ENCODE results near the gene IRAK2. TPM values are rescaled to one million over a fixed set of nuclear protein-coding genes. Genes with fewer than 3 reads are reported as not detected.
"Not testable (repeated sequence)": the region's sequence is repeated elsewhere in the genome, so short reads cannot be mapped to it uniquely, and the experiment has no call there.

IRAK2 gene
- total RNA-seq, 1 experiment from 2014 or later = 0.34 TPM

DNA sequence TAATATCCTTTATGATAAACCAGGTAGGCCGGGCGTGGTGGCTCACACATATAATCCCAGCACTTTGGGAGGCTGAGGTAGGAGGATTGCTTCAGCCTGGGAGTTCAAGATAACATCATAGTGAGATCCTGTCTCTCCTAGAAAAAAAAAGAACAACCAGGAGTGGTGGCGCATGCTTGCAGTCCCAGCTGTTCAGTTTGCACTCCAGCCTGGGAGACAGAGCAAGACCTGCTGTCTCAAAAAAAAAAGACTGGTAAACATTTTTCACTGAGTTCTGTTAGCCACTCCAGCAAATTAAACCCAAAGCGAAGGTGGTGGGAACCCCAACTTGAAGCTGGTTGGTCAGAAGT, 9.6 kb upstream of the IRAK2 start:
- ChIA-PET POLR2A (ENCODE audit: low non-redundant PET) (no interaction called here), CTCF (no interaction called here)
- no TSS peak for BruUV-seq (replicated peaks)
- H3K27ac ChIP-seq (ENCODE audit: low read depth, low read length, poor library complexity, severe bottlenecking) = no peak overlapping the region
- TF ChIP-seq, protein P1, sequence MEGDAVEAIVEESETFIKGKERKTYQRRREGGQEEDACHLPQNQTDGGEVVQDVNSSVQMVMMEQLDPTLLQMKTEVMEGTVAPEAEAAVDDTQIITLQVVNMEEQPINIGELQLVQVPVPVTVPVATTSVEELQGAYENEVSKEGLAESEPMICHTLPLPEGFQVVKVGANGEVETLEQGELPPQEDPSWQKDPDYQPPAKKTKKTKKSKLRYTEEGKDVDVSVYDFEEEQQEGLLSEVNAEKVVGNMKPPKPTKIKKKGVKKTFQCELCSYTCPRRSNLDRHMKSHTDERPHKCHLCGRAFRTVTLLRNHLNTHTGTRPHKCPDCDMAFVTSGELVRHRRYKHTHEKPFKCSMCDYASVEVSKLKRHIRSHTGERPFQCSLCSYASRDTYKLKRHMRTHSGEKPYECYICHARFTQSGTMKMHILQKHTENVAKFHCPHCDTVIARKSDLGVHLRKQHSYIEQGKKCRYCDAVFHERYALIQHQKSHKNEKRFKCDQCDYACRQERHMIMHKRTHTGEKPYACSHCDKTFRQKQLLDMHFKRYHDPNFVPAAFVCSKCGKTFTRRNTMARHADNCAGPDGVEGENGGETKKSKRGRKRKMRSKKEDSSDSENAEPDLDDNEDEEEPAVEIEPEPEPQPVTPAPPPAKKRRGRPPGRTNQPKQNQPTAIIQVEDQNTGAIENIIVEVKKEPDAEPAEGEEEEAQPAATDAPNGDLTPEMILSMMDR (conservative IDR thresholded peaks at IDR 0.05; ENCODE audit: low read depth, low read length) = no peak
- no peak for TF ChIP-seq EZH2 (IDR thresholded peaks at IDR 0.05; ENCODE audit: borderline replicate concordance, low read depth, low read length, poor library complexity, severe bottlenecking)
- no peak overlapping the region for H3K4me3 ChIP-seq (ENCODE audit: low read depth, low read length, poor library complexity, severe bottlenecking)
- no peaks in the 10 kb centered on the region for H3K27me3 ChIP-seq (replicated peaks; ENCODE audit: insufficient read depth, low read depth, low read length, poor library complexity)
- no peaks in the 10 kb centered on the region for H3K9me3 ChIP-seq (ENCODE audit: low read depth, low read length, poor library complexity, severe bottlenecking)
- H3K4me1 ChIP-seq (ENCODE audit: insufficient read depth, low read length, poor library complexity, severe bottlenecking) = peaks cover 3% of the 10 kb centered on the region
- DNase-seq (ENCODE audit: low spot score) = no peak
- intact Hi-C loops (cut with micrococcal nuclease; ENCODE audit: unreplicated experiment) = no loop called here
- H3K36me3 ChIP-seq (ENCODE audit: insufficient read depth, low read length, poor library complexity, severe bottlenecking) = peaks cover 33% of the 10 kb centered on the region

DNA sequence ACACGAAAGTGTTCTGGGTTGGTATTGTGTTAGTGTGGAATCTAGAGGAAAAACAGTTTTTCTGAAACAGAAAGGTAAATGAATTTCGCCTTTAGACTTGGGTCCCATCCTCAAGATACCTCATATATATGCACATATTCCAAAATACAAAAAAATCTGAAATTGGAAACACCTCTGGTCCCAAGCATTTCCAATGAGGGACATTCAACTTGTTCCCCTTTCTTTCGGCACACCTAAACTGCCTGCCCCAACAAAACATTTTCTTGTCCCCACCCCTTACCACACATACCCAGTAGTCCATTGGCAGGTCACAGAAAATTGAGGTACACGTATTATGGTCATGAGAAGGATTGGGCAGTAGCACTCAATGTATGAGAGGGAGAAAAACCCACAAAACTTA, 9.1 kb upstream of the IRAK2 start:
- POLR2A ChIA-PET (ENCODE audit: low non-redundant PET) = no interaction called here
- no TSS peak for BruUV-seq (replicated peaks)

DNA sequence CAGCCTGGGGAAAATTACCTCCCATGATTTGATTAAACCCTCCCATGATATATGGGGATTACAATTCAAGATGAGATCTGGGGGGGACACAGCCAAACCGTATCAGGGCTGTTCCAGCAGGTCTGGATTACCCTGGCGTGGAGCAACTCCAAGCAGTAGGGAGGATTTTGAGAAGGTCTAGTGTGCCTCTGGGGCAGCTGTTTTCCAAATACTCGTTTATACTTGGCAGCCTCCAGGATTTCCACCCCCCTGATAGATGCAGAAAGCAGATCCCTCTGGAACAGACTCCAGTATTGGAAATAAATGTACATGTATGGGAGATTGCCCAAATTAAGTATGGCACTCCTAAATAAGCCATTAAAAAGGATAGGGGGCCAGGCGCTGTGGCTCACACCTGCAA, 7.7 kb upstream of the IRAK2 start:
- BruUV-seq (replicated peaks) = no TSS peak
- H3K4me1 ChIP-seq (ENCODE audit: insufficient read depth, low read length, poor library complexity, severe bottlenecking) = peaks cover 12% of the 10 kb centered on the region
- DNase-seq (ENCODE audit: low spot score) = no peak
- intact Hi-C loops (cut with micrococcal nuclease; ENCODE audit: unreplicated experiment) = no loop called here
- H3K27me3 ChIP-seq (replicated peaks; ENCODE audit: insufficient read depth, low read depth, low read length, poor library complexity) = no peaks in the 10 kb centered on the region
- TF ChIP-seq, protein P1 (conservative IDR thresholded peaks at IDR 0.05; ENCODE audit: low read depth, low read length) = no peak
- H3K36me3 ChIP-seq (ENCODE audit: insufficient read depth, low read length, poor library complexity, severe bottlenecking) = peaks cover 13% of the 10 kb centered on the region
- no peaks in the 10 kb centered on the region for H3K9me3 ChIP-seq (ENCODE audit: low read depth, low read length, poor library complexity, severe bottlenecking)
- H3K27ac ChIP-seq (ENCODE audit: low read depth, low read length, poor library complexity, severe bottlenecking) = no peak overlapping the region
- ChIA-PET CTCF (no interaction called here), POLR2A (ENCODE audit: low non-redundant PET) (no interaction called here)
- no peak overlapping the region for H3K4me3 ChIP-seq (ENCODE audit: low read depth, low read length, poor library complexity, severe bottlenecking)

More for the DNA sequence above, 9.1 kb upstream of the IRAK2 start:
- Histone ChIP-seq H3K27ac (ENCODE audit: low read depth, low read length, poor library complexity, severe bottlenecking) (no peak overlapping the region), H3K27me3 (replicated peaks; ENCODE audit: insufficient read depth, low read depth, low read length, poor library complexity) (no peaks in the 10 kb centered on the region), H3K4me3 (ENCODE audit: low read depth, low read length, poor library complexity, severe bottlenecking) (no peak overlapping the region), H3K4me1 (ENCODE audit: insufficient read depth, low read length, poor library complexity, severe bottlenecking) (peaks cover 7% of the 10 kb centered on the region), H3K36me3 (ENCODE audit: insufficient read depth, low read length, poor library complexity, severe bottlenecking) (peaks cover 27% of the 10 kb centered on the region), H3K9me3 (ENCODE audit: low read depth, low read length, poor library complexity, severe bottlenecking) (no peaks in the 10 kb centered on the region)
- DNase-seq (ENCODE audit: low spot score) = no peak
- CTCF ChIA-PET = no interaction called here
- intact Hi-C loops (cut with micrococcal nuclease; ENCODE audit: unreplicated experiment) = no loop called here
- no peak for TF ChIP-seq EZH2 (IDR thresholded peaks at IDR 0.05; ENCODE audit: borderline replicate concordance, low read depth, low read length, poor library complexity, severe bottlenecking)
- TF ChIP-seq, protein P1 (conservative IDR thresholded peaks at IDR 0.05; ENCODE audit: low read depth, low read length) = no peak

DNA sequence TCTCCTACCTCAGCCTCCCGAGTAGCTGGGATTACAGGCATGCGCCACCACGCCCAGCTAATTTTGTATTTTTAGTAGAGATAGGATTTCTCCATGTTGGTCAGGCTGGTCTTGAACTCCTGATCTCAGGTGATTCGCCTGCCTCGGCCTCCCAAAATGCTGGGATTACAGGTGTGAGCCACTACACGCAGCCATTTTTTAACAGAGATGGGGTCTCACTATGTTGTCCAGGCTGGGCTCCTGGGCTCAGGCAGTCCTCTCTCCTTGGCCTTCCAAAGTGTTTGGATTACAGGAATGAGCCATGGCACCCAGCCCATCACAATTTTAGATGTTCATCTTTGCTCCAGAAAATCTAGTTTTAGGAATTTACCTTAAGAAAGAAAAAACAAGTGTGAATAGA, 6.2 kb upstream of the IRAK2 start:
- POLR2A ChIA-PET (ENCODE audit: low non-redundant PET); CTCF ChIA-PET; BruUV-seq (replicated peaks): not testable (repeated sequence)

More for the DNA sequence above, 6.2 kb upstream of the IRAK2 start:
- H3K27ac ChIP-seq (ENCODE audit: low read depth, low read length, poor library complexity, severe bottlenecking); DNase-seq (ENCODE audit: low spot score); H3K4me3 ChIP-seq (ENCODE audit: low read depth, low read length, poor library complexity, severe bottlenecking); H3K9me3 ChIP-seq (ENCODE audit: low read depth, low read length, poor library complexity, severe bottlenecking); H3K27me3 ChIP-seq (replicated peaks; ENCODE audit: insufficient read depth, low read depth, low read length, poor library complexity); intact Hi-C loops (cut with micrococcal nuclease; ENCODE audit: unreplicated experiment); H3K36me3 ChIP-seq (ENCODE audit: insufficient read depth, low read length, poor library complexity, severe bottlenecking): not testable (repeated sequence)
- peaks cover 12% of the 10 kb centered on the region for H3K4me1 ChIP-seq (ENCODE audit: insufficient read depth, low read length, poor library complexity, severe bottlenecking)
